ENCODE measurements around the gene ASF1B. TPM values are rescaled to one million over a fixed set of nuclear protein-coding genes. Genes with fewer than 3 reads are reported as not detected.

ASF1B gene
- total and polyA plus RNA-seq, 2 donors (not counting 1 experiment from before 2014, with no cell fraction given), result 1.9 to 2.5 TPM

DNA sequence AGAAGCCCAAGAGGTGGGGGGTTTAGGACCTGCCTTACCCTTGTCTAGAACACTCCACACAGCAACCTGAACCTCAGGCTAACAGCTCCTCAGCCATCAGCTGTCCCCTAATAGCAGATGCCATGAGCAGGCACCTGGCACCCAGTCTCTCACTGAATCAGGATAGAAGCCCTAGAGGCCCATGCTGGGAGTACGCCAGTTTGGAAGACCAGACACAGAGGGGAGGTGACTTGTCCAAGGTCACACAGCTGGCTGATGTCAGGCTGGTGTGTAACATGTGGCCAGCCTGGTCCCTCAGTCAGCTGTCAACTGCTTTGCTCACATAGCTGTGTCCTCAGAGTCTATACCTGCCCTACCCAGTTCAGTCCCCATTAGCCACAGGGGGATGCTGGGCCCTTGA, 33.1 kb downstream of the ASF1B start:
- Mint-ChIP-seq H3K27me3 (no peaks in the 10 kb centered on the region), H3K4me3 (no peak overlapping the region), H3K4me1 (no peaks in the 10 kb centered on the region), H3K27ac (no peak overlapping the region), H3K9me3 (ENCODE audit: insufficient read depth) (no peaks in the 10 kb centered on the region)
- 100% methylated on average over 1 of the region's 1 CpG for WGBS (ENCODE audit: insufficient coverage)
- H3K36me3 ChIP-seq (replicated peaks in 1 of 2; ENCODE audit: control extremely low read depth in 1 of 2, control insufficient read depth in 1 of 2, extremely low read depth in 1 of 2, insufficient read depth in 2 of 2, low read length in 1 of 2), result peaks cover 0 to 24% of the 10 kb centered on the region in 2 experiments
- no peak overlapping the region for H3K4me2 ChIP-seq (replicated peaks; ENCODE audit: low read depth, low read length, poor library complexity, severe bottlenecking)
- H4K20me1 ChIP-seq (ENCODE audit: control insufficient read depth, insufficient read depth, low read length, poor library complexity, severe bottlenecking), result no peaks in the 10 kb centered on the region
- peaks cover 2% of the 10 kb centered on the region for H3K79me2 ChIP-seq (ENCODE audit: control insufficient read depth, insufficient read depth, low read length)
- H3K4me3 ChIP-seq (ENCODE audit: control extremely low read depth in 1 of 5, extremely low read depth in 1 of 5, insufficient read depth in 1 of 5, low read depth in 2 of 5, low read length in 4 of 5), result no peak overlapping the region
- ATAC-seq (ENCODE audit: low read depth) (no peak), DNase-seq (no peak)
- POLR2A ChIA-PET, result no interaction called here
- H3K9me3 ChIP-seq (ENCODE audit: control extremely low read depth in 1 of 3, control insufficient read depth in 2 of 3, insufficient read depth in 1 of 3, low read length in 2 of 3), result no peaks in the 10 kb centered on the region
- no peak overlapping the region for H3K27ac ChIP-seq (ENCODE audit: low read length in 2 of 2)
- no peak overlapping the region for H2AFZ ChIP-seq (ENCODE audit: insufficient read depth, low read depth, low read length, poor library complexity, severe bottlenecking)
- intact Hi-C loops (cut with micrococcal nuclease), result no loop called here
- TF ChIP-seq, protein P1, sequence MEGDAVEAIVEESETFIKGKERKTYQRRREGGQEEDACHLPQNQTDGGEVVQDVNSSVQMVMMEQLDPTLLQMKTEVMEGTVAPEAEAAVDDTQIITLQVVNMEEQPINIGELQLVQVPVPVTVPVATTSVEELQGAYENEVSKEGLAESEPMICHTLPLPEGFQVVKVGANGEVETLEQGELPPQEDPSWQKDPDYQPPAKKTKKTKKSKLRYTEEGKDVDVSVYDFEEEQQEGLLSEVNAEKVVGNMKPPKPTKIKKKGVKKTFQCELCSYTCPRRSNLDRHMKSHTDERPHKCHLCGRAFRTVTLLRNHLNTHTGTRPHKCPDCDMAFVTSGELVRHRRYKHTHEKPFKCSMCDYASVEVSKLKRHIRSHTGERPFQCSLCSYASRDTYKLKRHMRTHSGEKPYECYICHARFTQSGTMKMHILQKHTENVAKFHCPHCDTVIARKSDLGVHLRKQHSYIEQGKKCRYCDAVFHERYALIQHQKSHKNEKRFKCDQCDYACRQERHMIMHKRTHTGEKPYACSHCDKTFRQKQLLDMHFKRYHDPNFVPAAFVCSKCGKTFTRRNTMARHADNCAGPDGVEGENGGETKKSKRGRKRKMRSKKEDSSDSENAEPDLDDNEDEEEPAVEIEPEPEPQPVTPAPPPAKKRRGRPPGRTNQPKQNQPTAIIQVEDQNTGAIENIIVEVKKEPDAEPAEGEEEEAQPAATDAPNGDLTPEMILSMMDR (IDR thresholded peaks at IDR 0.05), result no peak
- no peak for TF ChIP-seq EZH2 (IDR thresholded peaks at IDR 0.05; ENCODE audit: borderline replicate concordance, insufficient read depth, low read depth, low read length, poor library complexity, severe bottlenecking)
- H3K9ac ChIP-seq (ENCODE audit: low read length), result no peak overlapping the region
- CTCF ChIA-PET, result interaction anchor here (1.6 kb wide), 1 partner anchor 23 kb away, joined by 4 read pairs; no protein-coding TSS in a partner anchor
- H3K4me1 ChIP-seq (ENCODE audit: control insufficient read depth in 2 of 2, insufficient read depth in 2 of 2, low read length in 2 of 2), result no peaks in the 10 kb centered on the region
- no peaks in the 10 kb centered on the region for H3K27me3 ChIP-seq (replicated peaks in 1 of 4; ENCODE audit: control extremely low read depth in 1 of 4, control insufficient read depth in 3 of 4, insufficient read depth in 4 of 4, low read length in 3 of 4)

DNA sequence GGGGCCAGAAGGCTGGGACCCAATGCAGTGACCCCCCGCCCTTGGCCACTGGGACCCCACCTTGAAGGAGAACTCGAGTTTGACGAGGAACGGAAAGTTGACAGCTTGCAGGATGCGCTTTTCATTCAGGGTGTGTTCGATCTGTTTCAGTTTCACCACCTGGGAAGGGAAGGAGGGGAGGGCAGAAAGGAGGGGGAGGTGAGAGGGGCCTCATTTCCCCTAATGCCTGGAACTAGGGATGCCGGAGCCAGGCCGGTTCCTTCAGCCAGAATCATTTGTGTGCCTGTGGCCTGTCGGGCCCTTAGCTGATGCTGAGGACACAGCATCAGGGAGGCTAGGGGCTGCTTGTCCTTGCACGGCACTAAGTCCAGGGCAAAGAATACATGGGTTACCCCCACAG, 33.6 kb downstream of the ASF1B start:
- ATAC-seq (ENCODE audit: low read depth) (no peak), DNase-seq (no peak)
- Histone ChIP-seq H3K27ac (ENCODE audit: low read length in 2 of 2) (no peak overlapping the region), H3K4me3 (ENCODE audit: control extremely low read depth in 1 of 5, extremely low read depth in 1 of 5, insufficient read depth in 1 of 5, low read depth in 2 of 5, low read length in 4 of 5) (no peak overlapping the region), H4K20me1 (ENCODE audit: control insufficient read depth, insufficient read depth, low read length, poor library complexity, severe bottlenecking) (no peaks in the 10 kb centered on the region), H3K4me1 (ENCODE audit: control insufficient read depth in 2 of 2, insufficient read depth in 2 of 2, low read length in 2 of 2) (no peaks in the 10 kb centered on the region), H3K9ac (ENCODE audit: low read length) (no peak overlapping the region), H3K36me3 (replicated peaks in 1 of 2; ENCODE audit: control extremely low read depth in 1 of 2, control insufficient read depth in 1 of 2, extremely low read depth in 1 of 2, insufficient read depth in 2 of 2, low read length in 1 of 2) (peaks cover 0 to 29% of the 10 kb centered on the region in 2 experiments), H2AFZ (ENCODE audit: insufficient read depth, low read depth, low read length, poor library complexity, severe bottlenecking) (no peak overlapping the region), H3K79me2 (ENCODE audit: control insufficient read depth, insufficient read depth, low read length) (peaks cover 2% of the 10 kb centered on the region), H3K9me3 (ENCODE audit: control extremely low read depth in 1 of 3, control insufficient read depth in 2 of 3, insufficient read depth in 1 of 3, low read length in 2 of 3) (no peaks in the 10 kb centered on the region), H3K4me2 (replicated peaks; ENCODE audit: low read depth, low read length, poor library complexity, severe bottlenecking) (no peak overlapping the region), H3K27me3 (replicated peaks in 1 of 4; ENCODE audit: control extremely low read depth in 1 of 4, control insufficient read depth in 3 of 4, insufficient read depth in 4 of 4, low read length in 3 of 4) (no peaks in the 10 kb centered on the region)
- POLR2A ChIA-PET, result no interaction called here
- TF ChIP-seq EZH2 (IDR thresholded peaks at IDR 0.05; ENCODE audit: borderline replicate concordance, insufficient read depth, low read depth, low read length, poor library complexity, severe bottlenecking), result no peak
- TF ChIP-seq, protein P1 (IDR thresholded peaks at IDR 0.05), result no peak
- WGBS (ENCODE audit: insufficient coverage), result 88% methylated on average over 10 of the region's 10 CpGs
- Mint-ChIP-seq H3K27me3 (no peaks in the 10 kb centered on the region), H3K27ac (no peak overlapping the region), H3K4me3 (no peak overlapping the region), H3K9me3 (ENCODE audit: insufficient read depth) (no peaks in the 10 kb centered on the region), H3K4me1 (no peaks in the 10 kb centered on the region)
- intact Hi-C loops (cut with micrococcal nuclease), result no loop called here
- CTCF ChIA-PET, result interaction anchor here (1.6 kb wide), 1 partner anchor 22 kb away, joined by 4 read pairs; no protein-coding TSS in a partner anchor
